SK-N-SH treated with all-trans-retinoic acid at 6 μM for 48 hours (cell line): Measurements from ENCODE around the gene RITA1.
"Not testable (repeated sequence)": the region's sequence is repeated elsewhere in the genome, so short reads cannot be mapped to it uniquely, and the experiment has no call there.

Source experiments
- ATAC-seq: fragments of 200-7000 bp; cut with Tn5 transposase; 3 replicates; pipeline ENCODE4 v1.9.1; 2020; ENCODE audit warnings: mild to moderate bottlenecking, moderate library complexity
- BACH2 ChIP-seq: fragments of 250-450 bp; sonication (Bioruptor Pico); IDR thresholded peaks from 2 replicates; pipeline ENCODE4 v1.9.0; 2021; ENCODE audit warnings: mild to moderate bottlenecking, borderline replicate concordance
- CREB5 ChIP-seq: fragments of 250-450 bp; sonication (Bioruptor Pico); IDR thresholded peaks from 2 replicates; pipeline ENCODE4 v1.5.1; 2020; ENCODE audit warnings: low read depth, mild to moderate bottlenecking, moderate library complexity
- CSDC2 ChIP-seq: fragments of 250-450 bp; sonication (Bioruptor Pico); IDR thresholded peaks from 2 replicates; pipeline ENCODE4 v1.5.0; 2020; ENCODE audit warnings: mild to moderate bottlenecking, moderate library complexity
- CSRNP3 ChIP-seq: fragments of 250-450 bp; sonication (Bioruptor Pico); IDR thresholded peaks from 2 replicates; pipeline ENCODE4 v1.5.1; 2021; ENCODE audit warnings: mild to moderate bottlenecking, moderate library complexity
- ESRRG ChIP-seq: fragments of 250-450 bp; sonication (Bioruptor Pico); IDR thresholded peaks from 2 replicates; pipeline ENCODE4 v1.6.1; 2021; ENCODE audit warnings: mild to moderate bottlenecking
- GLIS3 ChIP-seq: fragments of 250-450 bp; sonication (Bioruptor Pico); IDR thresholded peaks from 2 replicates; pipeline ENCODE4 v1.5.0; 2020; ENCODE audit warnings: mild to moderate bottlenecking, moderate library complexity
- ISL1 ChIP-seq: fragments of 250-450 bp; sonication (Bioruptor Pico); IDR thresholded peaks from 2 replicates; pipeline ENCODE4 v2.1.2; 2022; ENCODE audit warnings: mild to moderate bottlenecking, moderate library complexity
- OSR1 ChIP-seq: fragments of 250-450 bp; sonication (Bioruptor Pico); IDR thresholded peaks from 2 replicates; pipeline ENCODE4 v1.8.0; 2022; ENCODE audit warnings: moderate library complexity, mild to moderate bottlenecking, inconsistent platforms
- PATZ1 ChIP-seq: fragments of 250-450 bp; sonication (Bioruptor Pico); IDR thresholded peaks from 2 replicates; pipeline ENCODE4 v1.8.0; 2020; ENCODE audit warnings: mild to moderate bottlenecking, moderate library complexity, borderline replicate concordance
- SNAI2 ChIP-seq: fragments of 250-450 bp; sonication (Bioruptor Pico); IDR thresholded peaks from 2 replicates; pipeline ENCODE4 v1.5.0; 2020; ENCODE audit warnings: mild to moderate bottlenecking, moderate library complexity
- TCF4 ChIP-seq: fragments of 250-450 bp; sonication (Bioruptor Pico); IDR thresholded peaks from 2 replicates; pipeline ENCODE4 v1.8.0; 2021; ENCODE audit warnings: mild to moderate bottlenecking, moderate library complexity, borderline replicate concordance
- TOX ChIP-seq: fragments of 250-450 bp; sonication (Bioruptor Pico); IDR thresholded peaks from 2 replicates; pipeline ENCODE4 v1.8.0; 2021; ENCODE audit warnings: mild to moderate bottlenecking, moderate library complexity, borderline replicate concordance
- TSHZ2 ChIP-seq: fragments of 250-450 bp; sonication (Bioruptor Pico); IDR thresholded peaks from 2 replicates; pipeline ENCODE4 v1.5.0; 2020; ENCODE audit warnings: mild to moderate bottlenecking, moderate library complexity
- ZC3H10 ChIP-seq: fragments of 250-450 bp; sonication (Bioruptor Pico); IDR thresholded peaks from 2 replicates; pipeline ENCODE4 v1.5.1; 2021; ENCODE audit warnings: mild to moderate bottlenecking, moderate library complexity
- ZFP3 ChIP-seq: fragments of 250-450 bp; sonication (Bioruptor Pico); IDR thresholded peaks from 2 replicates; pipeline ENCODE4 v1.5.0; 2020; ENCODE audit warnings: mild to moderate bottlenecking, moderate library complexity
- ZFP30 ChIP-seq: fragments of 450-650 bp; formaldehyde crosslinking; IDR thresholded peaks from 2 replicates; pipeline ENCODE4 v1.5.0; 2022; ENCODE audit warnings: mild to moderate bottlenecking, moderate library complexity
- ZNF70 ChIP-seq: fragments of 450-650 bp; formaldehyde crosslinking; IDR thresholded peaks from 2 replicates; pipeline ENCODE4 v1.5.0; 2020; ENCODE audit warnings: mild to moderate bottlenecking, moderate library complexity
- ZNF8 ChIP-seq: fragments of 450-650 bp; formaldehyde crosslinking; IDR thresholded peaks from 2 replicates; pipeline ENCODE4 v1.5.0; 2020; ENCODE audit warnings: mild to moderate bottlenecking, moderate library complexity

The RITA1 gene

GRCh38 chr12:113204804-113205203, 19.3 kb downstream of the RITA1 start (continued):
- TF ChIP-seq OSR1 (CRISPR knock-in tag) = no peak
- no peak for TF ChIP-seq TCF4 (CRISPR knock-in tag)
- TF ChIP-seq ZC3H10 (CRISPR knock-in tag) = no peak
- TF ChIP-seq TOX (CRISPR knock-in tag) = no peak

GRCh38 chr12:113206802-113207201, 21.3 kb downstream of the RITA1 start:
- not testable (repeated sequence) for ATAC-seq

- no peak for ATAC-seq
- TF ChIP-seq SNAI2 (CRISPR knock-in tag) (no peak), GLIS3 (CRISPR knock-in tag) (no peak), TSHZ2 (CRISPR knock-in tag) (no peak), PATZ1 (CRISPR knock-in tag) (no peak), TOX (CRISPR knock-in tag) (no peak), CSRNP3 (CRISPR knock-in tag) (no peak), BACH2 (no peak), ZNF8 (CRISPR knock-in tag) (no peak), ISL1 (CRISPR knock-in tag) (no peak), ESRRG (CRISPR knock-in tag) (no peak), CSDC2 (CRISPR knock-in tag) (no peak), CREB5 (CRISPR knock-in tag) (no peak), ZNF70 (CRISPR knock-in tag) (no peak), ZFP30 (CRISPR knock-in tag) (no peak)
These were observed 22.1 kb downstream of the RITA1 start for GRCh38 chr12:113207613-113208040.

- no peak for ATAC-seq
- no peak for TF ChIP-seq BACH2
- no peak for TF ChIP-seq CREB5 (CRISPR knock-in tag)
- no peak for TF ChIP-seq PATZ1 (CRISPR knock-in tag)
- no peak for TF ChIP-seq OSR1 (CRISPR knock-in tag)
- no peak for TF ChIP-seq ESRRG (CRISPR knock-in tag)
- no peak for TF ChIP-seq GLIS3 (CRISPR knock-in tag)
- no peak for TF ChIP-seq TSHZ2 (CRISPR knock-in tag)
- TF ChIP-seq ZFP30 (CRISPR knock-in tag) = no peak
- TF ChIP-seq ZNF8 (CRISPR knock-in tag) = no peak
- TF ChIP-seq ZFP3 (CRISPR knock-in tag) = no peak
- no peak for TF ChIP-seq ZC3H10 (CRISPR knock-in tag)
- TF ChIP-seq ISL1 (CRISPR knock-in tag) = no peak
- TF ChIP-seq TOX (CRISPR knock-in tag) = no peak
These were observed 22.8 kb downstream of the RITA1 start for GRCh38 chr12:113208041-113208934.
